Rectal smooth muscle tissue (tissue), 1 donor: Measurements from ENCODE around the gene GRIA3.
"Not testable (repeated sequence)": the region's sequence is repeated elsewhere in the genome, so short reads cannot be mapped to it uniquely, and the experiment has no call there.

Experiments
- H3K27ac ChIP-seq: one replicate; pipeline ENCODE4 v1.7.0; 2013; ENCODE audit warnings: low read depth, low read length, inconsistent platforms
- H3K27me3 ChIP-seq: one replicate; pipeline ENCODE4 v1.7.0; 2013; ENCODE audit warnings: low read length; ENCODE audit not compliant: control insufficient read depth, insufficient read depth
- H3K36me3 ChIP-seq: one replicate; pipeline ENCODE4 v1.7.0; 2013; ENCODE audit warnings: low read length; ENCODE audit not compliant: control insufficient read depth, insufficient read depth
- H3K4me1 ChIP-seq: one replicate; pipeline ENCODE4 v1.7.0; 2013; ENCODE audit warnings: low read length; ENCODE audit not compliant: control insufficient read depth, insufficient read depth
- H3K4me3 ChIP-seq: one replicate; pipeline ENCODE4 v1.7.0; 2013; ENCODE audit warnings: low read length
- H3K9ac ChIP-seq: one replicate; pipeline ENCODE4 v1.7.0; 2013; ENCODE audit warnings: low read length

Gene GRIA3

DNA sequence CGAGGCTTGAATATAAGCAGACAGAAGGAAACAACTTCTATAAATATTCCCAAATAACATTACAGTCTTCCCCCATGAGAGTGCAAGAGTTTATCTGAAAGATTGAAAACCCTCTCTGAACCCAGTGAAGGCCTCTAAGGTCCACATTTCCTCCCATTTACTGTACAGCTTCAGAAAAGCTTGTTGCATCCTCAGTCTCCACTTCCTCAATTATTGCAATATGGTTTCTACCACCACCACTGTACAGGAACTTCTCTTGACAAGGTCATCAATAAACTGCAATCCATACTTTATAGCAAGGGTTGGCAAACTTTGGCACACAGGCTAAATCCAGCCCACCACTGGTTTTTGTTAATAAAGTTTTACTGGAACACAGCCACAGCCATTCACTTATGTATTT, 309.8 kb downstream of the GRIA3 start:
- Histone ChIP-seq H3K27me3 (no peaks in the 10 kb centered on the region), H3K27ac (no peak overlapping the region), H3K9ac (no peak overlapping the region), H3K36me3 (no peaks in the 10 kb centered on the region), H3K4me1 (no peaks in the 10 kb centered on the region), H3K4me3 (no peak overlapping the region)

DNA sequence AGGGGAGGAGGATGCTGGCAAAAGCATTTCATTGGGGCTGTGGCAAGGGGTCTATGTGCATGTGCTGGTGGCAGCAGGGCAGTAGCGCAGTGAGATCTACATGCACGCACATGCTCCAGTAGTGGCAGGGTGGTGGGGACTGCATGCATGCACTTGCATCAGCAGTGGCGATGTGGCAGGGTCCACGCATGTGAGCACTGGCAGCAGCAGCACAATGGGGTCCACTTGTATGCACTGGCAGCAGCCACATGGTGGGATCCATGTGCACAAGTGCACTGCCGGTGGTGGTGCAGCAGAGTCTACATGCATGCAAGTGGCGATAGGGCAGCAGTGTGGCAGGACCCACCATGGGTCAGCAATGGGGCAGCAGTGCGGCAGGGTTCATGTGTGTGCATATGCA, 315.7 kb downstream of the GRIA3 start:
- Histone ChIP-seq H3K9ac (no peak overlapping the region), H3K27ac (no peak overlapping the region), H3K36me3 (no peaks in the 10 kb centered on the region), H3K4me1 (no peaks in the 10 kb centered on the region), H3K27me3 (peaks cover 2% of the 10 kb centered on the region), H3K4me3 (no peak overlapping the region)

DNA sequence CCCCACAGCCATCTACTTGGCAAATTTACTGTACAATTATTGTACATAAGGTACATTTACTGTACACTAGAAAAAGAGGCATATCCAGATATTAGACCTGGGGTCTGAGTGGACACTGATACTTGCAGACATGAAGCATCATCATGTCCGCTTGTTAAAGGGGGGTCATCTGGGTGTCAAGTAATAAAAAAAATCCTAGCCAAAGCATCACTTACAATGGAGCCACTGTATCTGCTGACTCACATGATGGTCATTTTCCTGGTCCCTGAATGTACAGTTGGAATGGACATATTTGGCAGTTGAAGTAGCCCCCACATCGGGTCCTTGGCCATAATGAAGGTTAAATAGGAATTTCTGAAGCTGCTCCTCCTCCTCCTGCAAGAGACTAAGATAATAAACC, 320.0 kb downstream of the GRIA3 start:
- Histone ChIP-seq H3K4me3 (no peak overlapping the region), H3K27me3 (peaks cover 2% of the 10 kb centered on the region), H3K9ac (no peak overlapping the region), H3K4me1 (no peaks in the 10 kb centered on the region), H3K27ac (no peak overlapping the region), H3K36me3 (no peaks in the 10 kb centered on the region)

DNA sequence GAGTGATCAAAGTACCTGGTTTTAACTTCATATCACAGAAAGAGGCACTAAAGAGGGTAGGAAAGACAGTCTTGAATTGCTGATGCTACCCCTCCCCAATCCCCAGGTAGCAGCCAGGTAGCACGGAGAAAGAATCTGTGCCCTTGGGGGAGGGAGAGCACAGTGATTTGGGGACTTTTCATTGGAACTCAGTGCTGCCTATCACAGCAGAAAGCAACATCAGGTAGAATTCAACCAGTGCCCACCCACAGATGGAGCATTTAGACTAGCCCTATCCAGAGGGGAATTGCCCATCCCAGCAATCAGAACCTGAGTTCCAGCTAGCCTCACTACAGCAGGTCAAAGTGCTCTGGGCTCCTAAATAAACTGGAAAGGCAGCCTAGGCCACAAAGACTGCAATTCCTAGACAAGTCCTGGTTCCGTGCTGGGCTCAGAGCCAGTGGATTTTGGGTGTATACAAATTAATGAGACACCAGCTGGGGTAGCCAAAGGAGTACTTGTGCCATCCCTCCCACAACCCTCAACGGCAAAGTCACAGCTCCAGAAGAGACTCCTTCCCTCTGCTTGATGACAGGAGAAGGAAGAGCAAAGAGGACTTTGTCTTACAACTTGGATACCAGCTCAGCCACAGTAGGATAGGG, 320.7 kb downstream of the GRIA3 start:
- Histone ChIP-seq H3K4me1 (no peaks in the 10 kb centered on the region), H3K27ac (no peak overlapping the region)

DNA sequence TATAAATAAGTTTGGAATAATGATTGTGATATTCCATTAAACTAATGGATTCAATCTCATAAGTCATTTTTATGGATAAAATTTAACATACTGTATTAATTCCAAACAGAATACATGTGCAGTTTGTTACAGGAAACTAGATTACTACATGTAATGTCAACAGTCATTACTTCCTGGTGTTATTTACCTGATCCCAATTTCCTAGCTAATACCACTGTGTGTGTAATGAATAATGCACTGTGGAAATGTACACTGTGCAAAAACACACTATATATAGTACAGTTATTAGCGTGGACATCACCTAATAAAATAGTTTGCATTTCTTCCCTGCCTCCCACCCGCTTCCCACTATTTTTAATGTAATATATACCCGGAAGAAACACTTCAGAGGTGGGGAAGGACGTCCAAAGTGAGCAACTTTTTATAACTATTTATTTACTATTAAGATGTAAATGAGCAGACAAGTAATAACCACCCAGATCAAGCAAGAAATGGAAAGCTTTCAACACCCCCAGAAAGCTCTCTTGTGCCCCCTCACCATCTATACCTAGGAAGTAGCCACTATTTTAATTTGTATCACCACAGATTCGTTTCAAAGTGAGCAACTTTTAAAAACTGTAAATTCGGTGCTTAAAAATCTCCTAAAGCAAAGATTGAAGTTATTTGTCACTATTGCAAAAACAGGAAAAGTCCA, 329.7 kb downstream of the GRIA3 start:
- no peaks in the 10 kb centered on the region for H3K4me1 ChIP-seq
- H3K36me3 ChIP-seq = no peaks in the 10 kb centered on the region
- H3K4me3 ChIP-seq = no peak overlapping the region
- H3K9ac ChIP-seq = no peak overlapping the region
- no peaks in the 10 kb centered on the region for H3K27me3 ChIP-seq
- no peak overlapping the region for H3K27ac ChIP-seq

More for the DNA sequence above, 320.7 kb downstream of the GRIA3 start:
- Histone ChIP-seq H3K36me3 (no peaks in the 10 kb centered on the region), H3K4me3 (no peak overlapping the region), H3K9ac (no peak overlapping the region), H3K27me3 (peaks cover 2% of the 10 kb centered on the region)

DNA sequence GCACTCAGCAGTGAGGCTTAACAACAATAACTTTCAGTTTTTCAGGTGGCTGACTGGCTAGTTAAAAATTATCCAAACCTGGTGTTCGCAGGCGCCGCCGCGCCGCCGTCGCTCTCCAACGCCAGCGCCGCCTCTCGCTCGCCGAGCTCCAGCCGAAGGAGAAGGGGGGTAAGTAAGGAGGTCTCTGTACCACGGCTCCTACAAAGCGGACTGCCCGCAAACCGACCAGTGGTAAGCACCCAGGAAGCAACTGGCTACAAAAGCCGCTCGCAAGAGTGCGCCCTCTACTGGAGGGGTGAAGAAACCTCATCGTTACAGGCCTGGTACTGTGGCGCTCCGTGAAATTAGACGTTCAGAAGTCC, 330.2 kb downstream of the GRIA3 start:
- H3K4me3 ChIP-seq, H3K9ac ChIP-seq, H3K27me3 ChIP-seq, H3K4me1 ChIP-seq, H3K27ac ChIP-seq, H3K36me3 ChIP-seq: not testable (repeated sequence)

DNA sequence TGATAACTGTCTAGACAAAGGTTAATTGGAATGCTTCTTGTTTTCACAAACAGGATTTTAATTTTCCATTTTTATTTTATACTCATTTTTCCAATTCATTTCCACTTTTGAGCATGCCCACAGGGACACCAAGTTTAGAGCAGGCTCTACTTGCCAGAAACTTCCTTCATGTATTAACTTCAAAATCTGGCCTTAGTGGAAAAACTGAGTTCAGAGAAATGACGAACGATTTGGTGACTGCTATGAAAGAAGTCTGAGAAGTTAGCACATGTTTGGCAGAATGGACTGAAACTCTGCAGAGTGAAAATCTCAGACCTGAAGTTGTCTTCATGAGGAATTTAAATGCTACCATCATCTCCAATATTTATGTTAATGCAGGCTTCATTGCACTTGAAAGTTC, 334.7 kb downstream of the GRIA3 start:
- H3K4me3 ChIP-seq = no peak overlapping the region
- no peak overlapping the region for H3K27ac ChIP-seq
- H3K36me3 ChIP-seq = no peaks in the 10 kb centered on the region
- H3K9ac ChIP-seq = no peak overlapping the region
- H3K27me3 ChIP-seq = no peaks in the 10 kb centered on the region
- H3K4me1 ChIP-seq = no peaks in the 10 kb centered on the region

DNA sequence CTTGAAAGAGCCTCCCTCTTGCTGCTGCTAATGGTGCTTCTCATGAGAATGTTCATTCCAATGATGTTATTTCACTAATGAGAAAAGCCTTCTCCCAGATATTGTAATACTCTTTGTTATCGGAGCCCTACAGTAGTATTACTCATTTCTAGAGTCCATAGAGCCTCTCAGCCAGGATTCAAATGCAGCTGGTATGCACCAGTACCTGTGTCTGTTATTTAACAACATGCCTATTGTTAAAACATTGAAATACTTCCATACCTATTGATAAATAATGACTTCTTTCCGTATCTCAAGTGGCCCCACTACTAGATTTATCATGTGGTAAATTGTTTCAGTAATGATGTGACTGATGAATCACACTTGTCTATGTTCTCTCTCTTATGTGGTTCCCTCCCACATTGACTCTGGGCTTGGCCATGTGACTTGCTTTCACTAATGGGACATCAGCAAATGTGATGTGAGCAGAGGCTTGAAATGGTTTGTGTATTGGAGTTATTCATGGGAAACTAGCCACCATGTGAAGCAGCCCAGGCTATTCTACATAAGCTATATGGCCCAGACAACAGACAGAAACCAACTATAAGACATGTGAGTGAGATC, 341.1 kb downstream of the GRIA3 start:
- H3K4me1 ChIP-seq = no peaks in the 10 kb centered on the region
- no peaks in the 10 kb centered on the region for H3K36me3 ChIP-seq
- no peak overlapping the region for H3K9ac ChIP-seq
- no peak overlapping the region for H3K4me3 ChIP-seq
- no peaks in the 10 kb centered on the region for H3K27me3 ChIP-seq
- no peak overlapping the region for H3K27ac ChIP-seq

DNA sequence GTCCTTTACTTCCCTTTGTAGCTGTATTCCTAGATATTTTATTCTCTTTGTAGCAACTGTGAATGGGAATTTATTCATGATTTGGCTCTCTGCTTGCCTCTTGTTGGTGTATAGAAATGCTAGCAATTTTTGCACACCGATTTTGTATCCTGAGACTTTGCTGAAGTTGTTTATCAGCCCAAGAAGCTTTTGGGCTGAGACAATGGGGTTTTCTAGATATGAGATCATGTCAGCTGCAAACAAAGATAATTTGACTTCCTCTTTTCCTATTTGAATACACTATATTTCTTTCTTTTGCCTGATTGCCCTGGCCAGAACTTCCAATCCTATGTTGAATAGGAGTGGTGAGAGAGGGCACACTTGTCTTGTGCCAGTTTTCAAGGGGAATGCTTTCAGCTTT, 346.6 kb downstream of the GRIA3 start:
- not testable (repeated sequence) for H3K36me3 ChIP-seq, H3K27ac ChIP-seq, H3K4me1 ChIP-seq, H3K27me3 ChIP-seq, H3K9ac ChIP-seq, H3K4me3 ChIP-seq
